CD4-positive, alpha-beta T cell treated with Interleukin-4 for 1 hour (primary cell): ENCODE data around the gene SMU1.

Source experiments
- DNase-seq, 2 donors: peaks; one replicate each; pipeline ENCODE4 v3.0.0-alpha.2; 2020 to 2022

The SMU1 gene

DNA sequence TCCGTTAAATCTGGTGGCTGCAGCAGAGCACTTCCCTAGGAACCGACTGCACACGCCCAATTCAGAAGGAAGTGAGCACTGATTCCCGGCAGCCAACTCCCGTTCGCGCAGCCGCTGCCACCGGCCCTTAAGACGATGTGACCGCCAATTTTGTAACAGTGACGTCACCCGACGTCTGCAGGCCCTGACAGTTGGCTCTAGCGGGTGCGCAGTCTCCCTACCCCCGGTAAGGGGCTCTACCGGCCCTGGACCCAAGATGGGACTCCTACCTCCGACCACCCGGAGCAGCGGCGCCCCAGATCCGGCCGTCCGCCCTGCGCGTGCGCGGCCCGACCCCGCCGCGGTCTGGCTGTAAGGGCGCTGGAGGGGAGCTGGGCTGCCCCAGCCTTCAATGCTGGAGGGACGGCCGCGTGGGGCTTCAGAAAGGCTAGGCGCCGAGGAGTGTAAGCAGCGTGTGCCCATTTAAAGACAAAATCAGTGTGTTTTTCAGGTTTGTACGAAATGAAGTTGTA lies 32.3 kb downstream of the SMU1 start:
- peak; percentile 73 to 83 for DNase-seq

DNA sequence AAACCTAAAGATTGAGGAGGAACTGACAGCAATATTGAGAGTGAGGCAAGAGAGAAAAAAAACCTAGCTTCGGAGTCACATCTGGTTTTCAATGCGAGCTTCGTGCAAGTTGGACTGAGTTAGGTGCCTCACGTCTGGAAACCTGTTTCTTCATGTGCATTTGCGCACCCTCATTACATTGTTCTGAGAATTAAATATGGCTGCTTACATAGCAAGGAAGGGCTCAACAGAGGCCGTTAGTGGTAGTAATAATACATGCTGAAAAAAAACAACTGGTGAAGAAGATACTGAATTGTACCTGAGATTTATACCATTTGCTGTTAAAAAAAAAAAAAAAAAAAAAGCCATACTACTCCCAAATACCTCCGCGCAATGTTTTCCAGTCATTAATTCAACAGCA lies 32.8 kb downstream of the SMU1 start:
- no peak for DNase-seq

DNA sequence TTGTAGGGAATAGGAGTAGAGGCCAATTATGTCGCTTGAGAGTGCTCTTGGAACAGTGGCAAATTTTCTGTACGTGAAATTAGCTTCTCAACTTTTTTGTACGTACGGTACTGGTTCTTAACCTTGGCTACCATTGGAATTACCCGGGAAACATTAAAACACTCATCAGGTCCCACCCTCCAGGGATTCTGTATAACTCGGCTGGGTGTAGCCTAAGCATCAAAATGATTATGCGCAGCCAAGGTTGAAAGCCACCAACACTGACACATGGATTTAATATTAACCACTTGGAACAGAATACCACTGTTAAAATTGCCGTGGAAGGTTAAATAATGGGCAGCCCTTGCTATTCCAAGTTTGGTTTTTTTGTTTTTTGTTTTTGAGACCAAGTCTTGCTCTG lies 34.0 kb downstream of the SMU1 start:
- DNase-seq = no peak

DNA sequence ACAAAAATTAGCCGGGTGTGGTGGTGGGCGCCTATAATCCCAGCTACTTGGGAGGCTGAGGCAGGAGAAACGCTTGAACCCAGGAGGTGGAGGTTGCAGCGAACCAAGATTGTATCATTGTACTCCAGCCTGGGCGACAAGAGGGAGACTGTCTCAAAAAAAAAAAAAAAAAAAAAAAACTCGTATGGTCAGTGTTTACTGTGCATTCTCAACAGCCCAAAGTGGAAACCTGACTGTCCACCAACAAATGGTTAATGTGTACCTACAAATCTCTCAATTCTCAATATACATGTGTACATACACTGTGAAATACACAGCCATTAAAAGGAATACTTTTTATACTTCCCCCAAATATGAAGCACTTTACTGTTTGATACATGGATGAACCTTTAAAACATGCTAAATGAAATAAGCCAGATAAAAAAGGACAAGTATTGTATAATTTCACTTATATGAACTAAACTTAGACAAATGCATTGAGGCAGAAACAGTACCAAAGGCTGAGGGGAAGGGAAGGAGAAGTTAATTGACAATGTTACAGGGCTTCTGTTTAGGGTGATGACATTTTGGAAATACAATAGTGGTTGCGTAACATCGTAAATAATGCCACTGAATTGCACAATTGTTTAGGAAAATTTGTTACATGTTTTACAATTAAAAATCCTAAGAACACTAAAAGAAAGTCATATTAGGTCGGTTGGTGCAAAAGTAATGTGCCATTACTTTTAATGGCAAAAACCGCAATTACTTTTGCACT lies 34.9 kb downstream of the SMU1 start:
- peak in 1 of 2 donors; percentile 46 for DNase-seq

DNA sequence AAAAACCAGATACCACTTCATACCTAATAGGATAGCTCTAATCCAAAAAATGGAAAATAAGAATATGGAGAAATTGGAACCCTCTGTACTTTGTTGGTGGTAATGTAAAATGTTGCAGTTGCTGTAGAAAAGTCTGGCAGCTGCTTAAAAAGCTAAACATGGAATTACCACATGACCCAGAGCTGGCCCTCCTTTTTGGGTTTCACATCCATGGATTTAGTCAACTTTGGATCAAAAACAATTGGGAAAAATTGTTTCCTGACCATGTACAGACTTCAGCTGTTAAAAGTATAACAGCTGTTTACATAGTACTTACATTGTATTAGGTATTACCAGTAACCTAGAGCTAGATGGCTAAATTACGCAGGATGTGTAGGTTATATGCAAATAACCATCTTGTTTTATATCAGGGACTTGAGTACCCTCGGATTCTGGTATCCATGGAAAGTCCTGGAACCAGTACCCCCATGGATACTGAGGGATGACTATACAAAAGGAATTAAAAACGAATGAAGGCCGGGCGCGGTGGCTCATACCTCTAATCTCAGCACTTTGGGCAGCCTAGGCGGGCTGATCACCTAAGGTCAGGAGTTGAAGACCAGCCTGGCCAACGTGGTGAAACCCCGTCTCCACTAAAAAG lies 35.6 kb downstream of the SMU1 start:
- peak in 1 of 2 donors; percentile 47 for DNase-seq

DNA sequence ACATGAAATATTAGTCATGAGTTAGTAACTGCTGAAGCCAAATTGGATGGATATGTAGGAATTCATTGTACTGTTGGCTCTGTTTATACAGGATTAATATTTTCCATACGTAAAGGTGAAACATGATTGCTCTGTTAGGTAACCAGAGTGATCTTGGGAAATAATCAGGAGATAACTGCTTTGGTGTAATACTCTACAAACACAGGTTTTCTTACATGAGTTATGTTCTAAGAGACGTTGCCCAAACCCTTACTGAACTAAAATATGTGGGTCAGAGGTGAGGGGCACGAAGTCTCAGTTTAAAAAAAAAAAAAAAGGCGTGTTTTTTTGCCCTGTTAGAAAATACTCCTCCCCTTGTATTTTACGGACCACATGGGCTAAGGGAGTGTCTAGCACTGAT lies 43.6 kb downstream of the SMU1 start:
- DNase-seq = peak in 1 of 2 donors; percentile 9

DNA sequence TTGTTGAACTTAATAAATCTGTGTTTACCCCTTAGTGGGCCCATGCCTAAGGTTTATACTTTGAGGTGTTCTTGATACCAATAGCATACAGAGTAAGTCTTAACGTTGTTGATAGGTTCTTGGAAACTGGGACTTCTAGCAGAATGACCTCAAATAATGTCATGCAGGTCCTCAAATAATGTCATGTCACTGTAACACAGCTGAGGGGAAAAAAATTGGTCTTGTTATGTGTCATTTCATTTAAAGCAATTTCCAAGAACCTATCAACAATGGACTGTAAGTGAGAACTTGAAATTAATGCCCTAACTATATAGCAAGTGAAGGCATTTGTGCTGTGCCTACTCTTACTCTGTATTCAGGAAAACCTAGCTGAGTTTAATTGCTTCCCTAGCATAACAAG lies 44.2 kb downstream of the SMU1 start:
- peak in 1 of 2 donors; percentile 14 for DNase-seq

DNA sequence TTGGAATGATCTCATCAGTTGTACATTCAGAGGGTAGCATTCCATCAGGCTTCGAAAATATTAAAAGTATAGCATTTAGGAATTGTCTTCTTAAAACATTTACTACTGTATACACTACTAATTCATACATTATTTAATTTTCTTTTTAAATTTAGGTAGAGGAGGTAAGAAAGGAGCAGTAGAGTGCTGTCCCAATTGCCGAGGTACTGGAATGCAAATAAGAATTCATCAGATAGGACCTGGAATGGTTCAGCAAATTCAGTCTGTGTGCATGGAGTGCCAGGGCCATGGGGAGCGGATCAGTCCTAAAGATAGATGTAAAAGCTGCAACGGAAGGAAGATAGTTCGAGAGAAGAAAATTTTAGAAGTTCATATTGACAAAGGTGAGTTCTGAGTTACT lies 46.2 kb downstream of the SMU1 start:
- peak in 1 of 2 donors; percentile 9 for DNase-seq

DNA sequence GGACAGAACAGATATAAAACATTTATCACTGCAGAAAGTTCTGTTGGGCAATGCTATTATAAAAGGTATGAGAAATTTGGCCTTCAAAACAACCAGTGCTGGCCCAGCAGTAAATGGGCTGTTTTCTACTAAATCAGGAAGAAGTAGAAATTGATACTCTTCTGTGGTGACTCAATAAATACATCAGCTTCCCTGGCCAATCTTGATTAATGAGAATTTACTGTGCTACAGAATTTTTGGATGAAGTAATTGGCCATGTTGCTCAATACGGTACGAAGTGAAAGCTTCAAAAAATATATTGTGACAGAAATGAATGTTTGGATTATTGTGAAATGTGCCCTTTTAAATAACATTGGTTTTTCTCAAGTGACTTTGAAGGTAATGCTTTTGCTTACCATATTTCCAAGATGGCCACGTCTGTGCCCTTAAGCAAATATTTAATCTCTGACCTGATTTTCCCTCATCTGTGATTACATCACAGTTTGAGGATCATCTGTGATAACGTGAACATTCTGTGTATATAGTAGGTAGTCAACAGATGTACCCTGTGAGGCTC lies 47.2 kb downstream of the SMU1 start:
- DNase-seq = peak in 1 of 2 donors; percentile 26

DNA sequence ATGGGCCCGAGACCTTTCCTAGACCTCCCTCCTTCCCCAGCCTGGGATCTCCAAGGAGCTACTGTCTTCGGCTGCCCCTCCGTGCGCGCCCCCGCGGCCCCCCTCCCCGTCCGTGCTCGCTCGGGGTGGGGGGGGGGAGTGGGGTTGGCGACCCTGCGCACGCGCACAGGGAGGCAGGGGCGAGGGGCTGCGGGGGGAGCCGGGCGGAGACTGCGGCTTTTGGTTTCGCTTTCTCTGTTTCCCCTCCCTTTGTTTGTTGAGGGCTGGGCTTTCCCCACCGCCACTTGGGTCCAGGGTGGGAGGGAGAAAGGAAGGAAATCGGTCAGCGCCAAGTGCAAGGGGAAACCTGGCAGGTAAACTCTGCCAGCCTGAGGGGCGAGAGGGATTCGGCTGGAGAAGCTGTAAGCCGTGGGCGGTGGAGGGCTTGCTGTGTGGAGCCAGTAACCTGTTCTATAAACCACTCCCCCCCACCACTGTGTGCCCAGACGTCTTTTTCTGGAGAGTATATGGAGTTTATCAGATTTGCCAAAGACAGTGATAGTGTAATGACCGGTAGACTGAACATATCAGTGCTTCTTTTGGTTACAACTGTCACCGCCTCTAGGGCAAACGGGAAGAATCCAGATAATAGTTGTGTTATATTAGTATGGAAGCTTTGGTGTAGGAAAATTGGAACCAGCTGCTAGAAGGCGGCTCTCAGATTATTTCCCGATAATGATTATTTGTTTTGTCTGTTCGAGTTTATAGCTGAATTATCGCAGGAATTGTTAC lies 50.7 kb downstream of the SMU1 start:
- peak; percentile 83 to 91 for DNase-seq

DNA sequence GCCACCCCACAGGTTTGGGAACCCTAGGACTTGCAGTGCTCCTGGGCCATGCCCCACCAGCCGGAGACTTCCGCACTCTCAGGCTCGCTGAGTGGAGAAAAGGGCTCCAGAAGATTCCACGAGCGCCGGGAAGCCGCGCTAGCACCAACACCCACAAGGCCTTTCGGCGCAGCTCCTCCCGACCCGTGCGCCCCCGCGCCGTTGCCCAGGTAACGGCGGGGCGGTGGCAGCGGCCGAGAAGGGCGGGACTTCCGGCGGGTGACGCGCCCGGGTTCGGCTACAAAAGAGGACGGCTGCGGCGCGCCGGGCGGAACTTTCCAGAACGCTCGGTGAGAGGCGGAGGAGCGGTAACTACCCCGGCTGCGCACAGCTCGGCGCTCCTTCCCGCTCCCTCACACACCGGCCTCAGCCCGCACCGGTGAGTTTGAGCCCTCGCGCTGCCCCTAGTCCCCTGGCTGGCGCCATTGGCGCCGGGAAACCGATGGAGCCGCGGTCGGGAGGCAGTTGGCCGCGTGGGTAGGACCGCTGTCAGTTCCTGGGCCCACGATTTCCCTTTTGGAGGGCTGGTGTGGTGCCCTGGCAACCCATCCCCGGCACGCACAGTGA lies 51.4 kb downstream of the SMU1 start, which contains the start of gene DNAJA1:
TSS of gene DNAJA1 (plus strand) at position 308 of the 606 bp plus-strand sequence. CDS start 1,212 bp downstream, outside the sequence.
- peak; percentile 95 to 96 for DNase-seq

DNA sequence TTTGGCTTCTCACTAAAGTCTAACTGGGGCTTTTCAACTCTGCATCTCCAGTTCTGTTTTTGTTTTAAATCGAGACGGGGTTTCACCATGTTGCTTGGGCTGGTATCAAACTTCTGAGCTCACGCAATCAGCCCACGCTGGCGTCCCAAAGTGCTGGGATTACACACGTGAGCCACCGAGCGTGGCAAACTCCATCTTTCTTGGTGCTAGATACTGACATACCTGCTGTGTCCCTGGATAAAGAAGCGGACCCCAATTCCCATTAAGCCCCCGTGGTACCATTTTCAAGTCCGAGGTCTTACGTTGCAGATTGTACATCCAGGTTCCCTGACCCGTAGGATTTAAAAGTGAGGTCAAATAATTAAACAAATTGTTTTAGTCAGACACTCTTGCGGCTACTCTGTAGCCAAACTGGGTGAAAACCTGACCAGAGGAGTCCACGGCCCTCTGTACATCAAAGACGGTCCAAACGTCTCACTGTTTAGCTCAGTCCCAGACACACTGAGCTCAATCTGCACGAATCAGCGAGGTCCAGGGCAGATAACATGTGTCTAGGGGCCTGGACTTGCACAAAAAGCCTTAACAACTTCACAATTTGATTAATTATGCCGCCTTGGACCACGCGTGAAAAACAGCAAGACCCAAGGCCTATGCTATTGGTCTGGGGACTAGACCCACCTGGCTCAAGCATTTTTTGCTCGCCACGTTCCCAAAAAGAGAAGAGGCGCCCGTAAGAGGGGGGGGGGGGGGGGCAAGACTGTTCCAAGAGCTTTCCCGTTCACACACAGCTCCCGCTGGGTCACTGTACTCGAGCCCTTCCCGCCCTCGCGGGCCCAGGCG lies 52.1 kb downstream of the SMU1 start:
- no peak for DNase-seq

DNA sequence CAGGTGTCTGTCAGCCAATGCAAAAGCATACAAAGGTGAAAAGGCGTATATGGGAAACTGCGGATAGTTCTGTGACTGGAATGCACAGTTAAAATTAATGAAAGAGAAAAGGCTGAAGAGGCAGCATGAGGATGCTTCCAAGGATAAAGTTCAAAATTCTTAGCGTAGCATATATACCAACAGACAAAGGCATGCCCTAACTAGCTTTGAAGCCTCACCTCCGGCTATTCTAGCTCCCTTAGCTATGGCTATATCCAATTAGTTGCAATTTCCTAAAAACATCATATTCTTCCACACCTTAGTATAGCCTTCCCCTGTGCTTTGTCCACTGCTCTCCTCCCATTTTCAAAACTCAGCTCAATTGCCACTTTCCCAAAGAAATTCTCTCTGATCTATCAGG lies 52.8 kb downstream of the SMU1 start:
- DNase-seq = no peak

DNA sequence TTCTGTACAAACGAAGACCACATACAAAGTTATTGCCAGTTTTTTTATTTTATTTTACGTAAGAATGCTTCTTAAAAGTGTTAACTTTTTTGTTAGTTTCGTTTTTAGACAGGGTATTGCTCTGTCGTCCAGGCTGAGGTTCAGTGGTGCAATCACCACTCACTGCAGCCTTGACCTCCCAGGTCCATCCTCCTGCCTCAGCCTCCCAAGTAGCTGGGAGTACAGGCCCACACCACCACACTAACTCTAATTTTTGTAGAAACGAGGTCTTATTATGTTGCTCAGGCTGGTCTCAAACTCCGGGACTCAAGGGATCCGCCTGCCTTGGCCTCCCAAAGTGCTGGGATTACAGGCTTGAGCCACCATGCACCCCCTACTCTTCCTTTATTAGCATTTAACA lies 53.7 kb downstream of the SMU1 start:
- no peak for DNase-seq

DNA sequence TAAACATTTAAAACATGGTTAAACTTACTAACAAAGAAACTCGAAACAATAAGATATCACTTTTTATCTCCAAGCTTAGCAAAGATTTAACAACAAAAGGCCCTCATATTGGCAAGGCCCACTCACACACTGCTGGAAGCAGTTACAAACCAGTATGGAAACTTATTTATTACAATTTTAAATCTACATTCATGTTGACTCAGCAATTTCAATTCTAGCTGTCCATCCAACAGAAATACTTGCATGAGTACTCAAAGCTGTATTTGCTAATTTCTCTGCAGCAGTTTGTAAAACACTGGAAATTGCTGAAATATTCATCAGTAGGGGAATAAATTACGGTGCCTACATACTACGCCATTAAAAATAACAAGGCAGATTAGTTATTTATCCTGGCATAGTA lies 54.2 kb downstream of the SMU1 start:
- no peak for DNase-seq

DNA sequence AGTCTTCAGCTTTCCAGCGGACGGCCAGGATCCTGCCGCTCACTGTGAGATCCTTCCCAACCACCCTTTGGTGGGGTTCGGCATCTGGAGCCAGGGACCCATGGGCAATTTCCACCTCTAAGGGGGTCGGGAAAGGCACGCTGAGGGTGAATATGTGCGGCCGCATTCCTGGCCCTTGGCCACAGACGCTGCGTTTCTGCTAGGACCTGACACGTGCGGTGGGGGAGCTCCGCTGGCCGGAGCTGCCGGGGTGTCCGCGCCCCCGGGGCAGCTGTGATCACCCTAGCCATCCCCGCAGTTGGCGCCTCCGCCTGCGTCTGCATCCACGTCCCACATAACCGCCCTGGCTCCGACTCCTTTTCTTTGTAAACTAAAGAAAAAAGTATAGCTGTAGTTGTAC lies 56.7 kb downstream of the SMU1 start:
- DNase-seq = no peak

DNA sequence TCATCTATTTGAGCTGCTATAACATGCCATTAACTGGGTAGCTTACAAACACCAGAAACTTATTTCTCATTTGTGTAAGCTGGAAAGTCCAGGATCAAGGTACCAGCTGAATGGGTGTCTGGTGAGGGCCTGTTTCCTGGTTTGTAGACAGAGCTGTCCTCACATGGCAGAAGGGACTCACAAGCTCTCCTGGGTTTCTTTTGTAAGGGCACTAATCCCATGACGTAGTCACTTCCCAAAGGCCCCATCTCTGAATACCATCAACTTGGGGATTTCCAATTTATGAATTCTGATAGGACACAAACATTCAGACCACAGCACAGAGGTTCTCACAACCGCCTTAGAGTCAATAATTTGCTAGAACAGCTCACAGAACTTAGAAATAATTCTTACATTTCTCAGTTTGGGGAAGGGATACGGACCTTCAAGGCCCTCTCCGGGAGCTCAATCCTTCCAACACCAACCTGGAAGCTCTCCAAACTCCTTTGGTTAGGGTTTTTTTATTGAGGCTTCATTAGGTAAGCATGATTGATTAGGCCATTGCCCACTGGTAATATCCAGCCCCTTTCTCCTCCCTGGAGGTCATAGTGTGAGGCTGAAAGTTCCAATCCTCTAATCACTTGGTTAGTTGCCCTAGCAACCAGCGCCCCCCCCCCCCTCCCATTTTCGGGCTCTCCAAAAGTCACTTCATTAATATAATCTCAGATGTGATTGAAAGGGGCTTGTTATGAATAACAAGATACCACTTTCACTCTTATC lies 59.0 kb downstream of the SMU1 start:
- no peak for DNase-seq

DNA sequence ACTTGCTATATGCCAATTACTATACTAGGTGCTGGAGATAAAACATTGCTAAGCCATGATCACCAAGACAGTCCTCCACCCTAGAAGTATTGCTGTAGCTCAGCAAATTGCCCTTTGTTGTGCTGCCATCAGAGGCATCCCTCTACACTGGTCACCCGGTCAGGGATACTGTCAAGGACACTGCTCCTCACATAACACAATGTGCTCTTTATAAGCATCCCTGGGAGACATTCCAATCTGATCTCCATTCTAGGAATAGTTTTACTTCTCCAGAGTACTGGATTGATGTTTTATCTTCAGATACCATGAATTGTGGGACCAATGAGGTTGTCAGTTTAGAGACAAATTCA lies 61.8 kb downstream of the SMU1 start:
- no peak for DNase-seq

DNA sequence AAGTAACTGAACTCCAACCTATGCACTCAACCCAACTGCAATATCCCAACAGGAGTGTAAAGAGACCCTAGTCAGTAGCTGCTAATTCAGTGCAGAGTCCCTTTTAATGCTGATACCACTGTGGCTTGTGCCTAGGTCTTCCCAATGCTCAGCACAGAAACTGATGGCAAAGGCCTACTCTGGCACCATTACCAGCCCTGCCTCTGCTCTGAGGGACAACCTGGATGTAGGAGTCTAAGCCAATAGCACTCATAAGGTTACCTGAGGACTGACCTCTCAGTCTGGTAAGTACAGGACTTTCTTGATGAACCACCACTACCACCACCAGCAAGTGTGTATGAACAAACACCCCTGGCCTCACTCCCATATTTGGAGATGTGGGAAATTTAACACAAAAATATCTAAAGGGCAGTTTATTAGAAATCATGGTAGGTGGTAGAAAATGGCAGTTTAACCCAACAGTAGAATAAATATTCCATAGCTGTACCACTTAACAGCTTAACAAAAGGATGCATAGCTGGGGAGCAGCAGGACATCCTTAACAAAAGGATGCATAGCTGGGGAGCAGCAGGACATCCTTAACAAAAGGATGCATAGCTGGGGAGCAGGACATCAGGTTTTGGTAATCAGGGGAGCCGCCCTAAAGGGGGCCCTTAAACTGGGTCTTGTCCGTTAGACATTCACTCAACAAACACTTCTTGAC lies 62.4 kb downstream of the SMU1 start:
- no peak for DNase-seq

DNA sequence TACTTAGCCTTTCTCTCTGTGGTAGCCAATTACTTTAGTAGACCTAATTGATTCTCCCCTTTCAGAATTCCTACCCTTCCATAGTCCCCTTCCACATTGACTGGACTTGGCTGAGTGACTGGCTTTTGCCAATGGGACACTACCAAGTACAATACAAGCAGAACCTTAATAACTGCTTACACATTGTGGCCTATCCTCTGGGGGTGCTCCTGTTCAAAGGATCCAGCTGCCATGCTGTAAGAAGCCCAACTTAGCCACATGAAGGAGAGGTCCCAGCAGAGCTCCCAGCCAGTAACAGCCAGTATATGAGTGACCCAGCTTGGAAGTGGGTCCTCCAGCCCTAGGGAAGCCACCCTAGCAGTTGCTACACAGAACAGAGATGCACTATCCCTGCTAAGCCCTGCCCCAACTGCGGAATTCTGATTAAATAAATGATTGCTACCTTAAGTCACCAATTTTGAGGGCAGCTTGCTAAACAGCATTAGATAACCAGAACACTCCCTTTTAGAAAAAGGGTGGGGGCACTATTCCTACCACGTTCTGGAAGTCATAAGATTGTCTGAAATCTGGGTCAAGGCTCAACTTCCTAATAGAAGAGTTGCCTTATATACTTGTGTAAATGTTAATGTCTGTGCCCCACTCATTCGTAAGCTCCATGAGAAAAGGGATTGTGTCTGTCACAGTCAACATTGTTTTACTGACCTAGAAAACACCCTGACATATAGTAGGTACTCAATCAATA lies 64.0 kb downstream of the SMU1 start:
- no peak for DNase-seq
